Tibial artery (tissue), 4 donors: ENCODE data around the gene AKAP9.
"Not testable (repeated sequence)": the region's sequence is repeated elsewhere in the genome, so short reads cannot be mapped to it uniquely, and the experiment has no call there.

ENCODE experiments used
- DNase-seq, 2 donors: peaks; one replicate each; pipeline ENCODE4 v3.0.0-alpha.2; 2019
- H3K27ac ChIP-seq, 2 donors: fragments of 200-600 bp; sonication (generic) in 1 of 2; 1 replicate in 1 of 2; 2 replicates in 1 of 2; pipeline ENCODE4 v1.5.1; 2018 to 2019; ENCODE audit warnings: mild to moderate bottlenecking in 1 of 2
- H3K27me3 ChIP-seq, 2 donors: fragments of 200-600 bp; sonication (generic) in 1 of 2; one replicate each; pipeline versions ENCODE4 v1.5.1 to v1.6.0; 2016 to 2019
- H3K36me3 ChIP-seq, 3 donors: fragments of 200-600 bp; sonication (generic) in 2 of 3; one replicate each; pipeline ENCODE4 v1.5.1; 2016 to 2019; ENCODE audit warnings: mild to moderate bottlenecking in 2 of 3
- H3K4me1 ChIP-seq, 4 donors: fragments of 200-600 bp; sonication (generic) in 2 of 4; 1 replicate in 3 of 4; 2 replicates in 1 of 4; pipeline ENCODE4 v1.5.1; 2016 to 2019
- H3K4me3 ChIP-seq, 2 donors: fragments of 200-600 bp; sonication (generic) in 1 of 2; 1 replicate in 1 of 2; 2 replicates in 1 of 2; pipeline ENCODE4 v1.5.1; 2018 to 2019; ENCODE audit warnings: mild to moderate bottlenecking in 2 of 2
- H3K9me3 ChIP-seq, 3 donors: fragments of 200-600 bp; sonication (generic) in 1 of 3; one replicate each; pipeline ENCODE4 v1.5.1; 2016 to 2019
- intact Hi-C: fragments of 100-400 bp; cut with DNase I; formaldehyde crosslinking; loops from one replicate; pipeline ENCODE4 v1.15.0; 2023; ENCODE audit warnings: low total_unique reads
- TF ChIP-seq, protein P1 (sequence below), 2 experiments: fragments of 200-600 bp in 1 of 2; fragments of 450-650 bp in 1 of 2; IDR thresholded peaks; one replicate each; pipeline ENCODE4 v1.5.1; 2017 to 2019; ENCODE audit warnings: antibody characterized with exemption in 2 of 2, mild to moderate bottlenecking in 1 of 2, moderate library complexity in 1 of 2

AKAP9 gene

DNA sequence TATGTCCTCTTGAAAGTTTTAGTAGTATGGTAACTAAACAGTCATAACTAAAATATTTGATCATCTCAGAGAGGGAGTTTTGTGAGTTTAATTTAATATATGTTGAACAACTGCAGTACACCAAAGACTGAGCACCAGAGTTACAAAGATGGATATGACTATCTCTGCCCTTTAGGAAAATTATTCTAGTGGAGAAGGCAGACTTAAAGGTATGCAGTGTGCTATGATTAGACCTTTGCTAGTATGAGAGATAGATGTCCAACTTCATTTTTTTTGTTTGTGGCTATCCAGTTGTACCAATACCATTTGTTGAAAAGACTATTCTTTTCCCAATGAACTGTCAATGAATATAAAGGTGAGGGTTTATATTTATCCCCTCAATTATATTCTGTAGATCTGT lies 33.4 kb downstream of the AKAP9 start:
- H3K4me3 ChIP-seq = no peak overlapping the region
- DNase-seq = no peak
- H3K27me3 ChIP-seq = no peaks in the 10 kb centered on the region
- TF ChIP-seq, protein P1, sequence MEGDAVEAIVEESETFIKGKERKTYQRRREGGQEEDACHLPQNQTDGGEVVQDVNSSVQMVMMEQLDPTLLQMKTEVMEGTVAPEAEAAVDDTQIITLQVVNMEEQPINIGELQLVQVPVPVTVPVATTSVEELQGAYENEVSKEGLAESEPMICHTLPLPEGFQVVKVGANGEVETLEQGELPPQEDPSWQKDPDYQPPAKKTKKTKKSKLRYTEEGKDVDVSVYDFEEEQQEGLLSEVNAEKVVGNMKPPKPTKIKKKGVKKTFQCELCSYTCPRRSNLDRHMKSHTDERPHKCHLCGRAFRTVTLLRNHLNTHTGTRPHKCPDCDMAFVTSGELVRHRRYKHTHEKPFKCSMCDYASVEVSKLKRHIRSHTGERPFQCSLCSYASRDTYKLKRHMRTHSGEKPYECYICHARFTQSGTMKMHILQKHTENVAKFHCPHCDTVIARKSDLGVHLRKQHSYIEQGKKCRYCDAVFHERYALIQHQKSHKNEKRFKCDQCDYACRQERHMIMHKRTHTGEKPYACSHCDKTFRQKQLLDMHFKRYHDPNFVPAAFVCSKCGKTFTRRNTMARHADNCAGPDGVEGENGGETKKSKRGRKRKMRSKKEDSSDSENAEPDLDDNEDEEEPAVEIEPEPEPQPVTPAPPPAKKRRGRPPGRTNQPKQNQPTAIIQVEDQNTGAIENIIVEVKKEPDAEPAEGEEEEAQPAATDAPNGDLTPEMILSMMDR (IDR thresholded peaks at IDR 0.05) = no peak
- H3K4me1 ChIP-seq = peaks cover 0 to 4% (median 0%) of the 10 kb centered on the region in 4 donors
- intact Hi-C loops = no loop called here
- peaks cover 0 to 12% (median 10%) of the 10 kb centered on the region in 3 donors for H3K36me3 ChIP-seq
- H3K9me3 ChIP-seq = no peaks in the 10 kb centered on the region
- no peak overlapping the region for H3K27ac ChIP-seq

DNA sequence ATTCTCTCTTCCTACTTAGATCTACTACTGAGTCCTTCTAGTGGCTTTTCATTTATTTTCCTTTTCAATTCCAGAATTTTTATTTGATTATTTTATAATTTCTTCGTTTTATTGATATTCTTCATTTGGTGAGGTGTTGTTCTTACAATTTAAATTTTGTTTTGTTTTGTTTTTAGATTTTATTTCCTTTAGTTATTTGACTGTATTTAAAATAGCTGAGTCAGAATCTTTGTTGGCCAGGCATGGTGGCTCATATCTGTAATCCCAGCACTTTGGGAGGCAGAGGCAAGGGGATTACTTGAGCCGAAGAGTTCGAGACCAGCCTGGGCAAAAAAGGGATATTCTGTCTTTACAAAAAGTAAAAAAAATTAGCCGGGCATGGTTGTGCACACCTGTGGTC lies 36.1 kb downstream of the AKAP9 start:
- Histone ChIP-seq H3K9me3 (no peaks in the 10 kb centered on the region), H3K27ac (no peak overlapping the region), H3K4me3 (no peak overlapping the region), H3K4me1 (no peaks in the 10 kb centered on the region), H3K36me3 (peaks cover 0 to 15% (median 13%) of the 10 kb centered on the region in 3 donors), H3K27me3 (no peaks in the 10 kb centered on the region)
- DNase-seq = no peak
- intact Hi-C loops = no loop called here
- TF ChIP-seq, protein P1 (IDR thresholded peaks at IDR 0.05) = no peak

DNA sequence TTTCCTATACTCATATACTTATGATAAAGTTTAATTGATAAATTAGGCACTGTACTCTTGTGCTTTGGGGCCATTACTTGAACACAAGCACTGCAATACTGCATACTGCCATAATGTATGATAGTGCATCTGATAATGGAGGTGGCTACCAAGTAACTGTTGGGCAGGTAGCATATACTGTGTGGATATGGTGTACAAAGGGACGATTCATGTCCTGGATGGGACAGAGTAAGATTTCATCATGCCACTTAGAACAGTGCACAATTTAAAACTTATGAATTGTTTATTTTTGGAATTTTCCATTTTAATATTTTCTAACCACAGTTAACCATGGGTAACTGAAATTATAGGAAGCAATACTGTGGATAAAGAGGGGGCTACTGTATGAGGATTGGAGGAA lies 38.9 kb downstream of the AKAP9 start:
- Histone ChIP-seq H3K27ac (no peak overlapping the region), H3K36me3 (peaks cover 12 to 22% (median 15%) of the 10 kb centered on the region in 3 donors), H3K4me3 (no peak overlapping the region), H3K4me1 (no peaks in the 10 kb centered on the region), H3K27me3 (no peaks in the 10 kb centered on the region), H3K9me3 (no peaks in the 10 kb centered on the region)
- TF ChIP-seq, protein P1 (IDR thresholded peaks at IDR 0.05) = no peak
- intact Hi-C loops = no loop called here
- DNase-seq = no peak

DNA sequence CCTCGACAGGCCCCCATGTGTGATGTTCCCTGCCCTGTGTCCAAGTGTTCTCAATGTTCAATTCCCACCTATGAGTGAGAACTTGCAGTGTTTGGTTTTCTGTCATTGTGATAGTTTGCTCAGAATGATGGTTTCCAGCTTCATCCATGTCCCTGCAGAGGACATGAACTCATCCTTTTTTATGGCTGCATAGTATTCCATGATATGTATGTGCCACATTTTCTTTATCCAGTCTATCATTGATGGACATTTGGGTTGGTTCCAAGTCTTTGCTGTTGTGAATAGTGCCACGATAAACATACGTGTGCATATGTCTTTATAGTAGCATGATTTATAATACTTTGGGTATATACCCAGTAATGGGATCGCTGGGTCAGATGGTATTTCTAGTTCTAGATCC lies 41.7 kb downstream of the AKAP9 start:
- H3K27me3 ChIP-seq, H3K4me3 ChIP-seq, H3K4me1 ChIP-seq, H3K9me3 ChIP-seq, intact Hi-C loops, H3K27ac ChIP-seq, DNase-seq: not testable (repeated sequence)
- H3K36me3 ChIP-seq = peaks cover 12% of the 10 kb centered on the region in 3 donors

DNA sequence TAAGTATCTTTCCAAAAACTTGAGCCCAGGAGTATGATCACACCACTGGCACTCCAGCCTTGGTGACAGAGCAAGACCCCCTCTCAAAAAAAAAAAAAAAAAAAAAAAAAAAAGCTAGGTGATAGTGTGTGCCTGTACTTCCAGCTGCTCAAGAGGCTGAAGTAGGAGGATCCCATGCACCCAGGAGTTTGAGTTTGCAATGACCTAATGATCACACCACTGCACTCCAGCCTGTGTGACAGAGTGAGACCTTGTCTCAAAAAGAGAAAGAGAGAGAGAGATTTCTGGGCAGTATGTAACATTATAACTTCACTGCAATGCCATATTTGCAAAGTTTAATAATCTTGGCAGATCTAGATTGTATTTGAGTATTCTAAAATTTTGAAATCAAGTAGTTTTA lies 47.6 kb downstream of the AKAP9 start:
- Histone ChIP-seq H3K4me1 (no peaks in the 10 kb centered on the region), H3K27me3 (no peaks in the 10 kb centered on the region), H3K36me3 (peaks cover 1 to 5% (median 3%) of the 10 kb centered on the region in 3 donors), H3K9me3 (no peaks in the 10 kb centered on the region), H3K4me3 (no peak overlapping the region), H3K27ac (no peak overlapping the region)
- no peak for DNase-seq
- TF ChIP-seq, protein P1 (IDR thresholded peaks at IDR 0.05) = no peak
- intact Hi-C loops = no loop called here

DNA sequence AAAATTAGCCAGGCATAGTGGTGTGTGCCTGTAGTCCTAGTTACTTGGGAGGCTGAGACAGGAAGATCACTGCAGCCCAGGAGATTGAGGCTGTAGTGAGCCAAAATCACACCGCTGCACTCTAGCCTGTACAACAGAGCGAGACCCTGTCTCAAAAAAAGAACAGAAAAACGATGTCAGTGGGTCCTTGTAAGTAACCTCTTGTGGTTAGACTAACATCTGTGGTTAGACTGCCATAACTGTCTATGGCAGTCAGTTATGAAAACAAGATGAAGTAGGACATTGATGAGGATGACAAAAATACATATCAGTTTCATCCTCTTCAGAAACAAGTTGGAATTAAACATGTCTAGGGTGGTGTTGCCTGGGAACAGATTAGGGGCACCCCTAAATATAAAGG lies 53.3 kb downstream of the AKAP9 start:
- no peak overlapping the region for H3K4me3 ChIP-seq
- intact Hi-C loops = no loop called here
- no peaks in the 10 kb centered on the region for H3K27me3 ChIP-seq
- peaks cover 41 to 53% (median 50%) of the 10 kb centered on the region in 3 donors for H3K36me3 ChIP-seq
- no peaks in the 10 kb centered on the region for H3K9me3 ChIP-seq
- no peaks in the 10 kb centered on the region for H3K4me1 ChIP-seq
- no peak for DNase-seq
- no peak overlapping the region for H3K27ac ChIP-seq
- TF ChIP-seq, protein P1 (IDR thresholded peaks at IDR 0.05) = no peak
